GM21526 (cell line): Measurements from ENCODE around the gene CYLC2.

Experiments
- ATAC-seq: cut with Tn5 transposase; IDR thresholded peaks from one replicate; pipeline ENCODE4 v1.9.1; 2021; ENCODE audit warnings: moderate library complexity; ENCODE audit not compliant: unreplicated experiment, low FRiP score

The CYLC2 gene, protein sequence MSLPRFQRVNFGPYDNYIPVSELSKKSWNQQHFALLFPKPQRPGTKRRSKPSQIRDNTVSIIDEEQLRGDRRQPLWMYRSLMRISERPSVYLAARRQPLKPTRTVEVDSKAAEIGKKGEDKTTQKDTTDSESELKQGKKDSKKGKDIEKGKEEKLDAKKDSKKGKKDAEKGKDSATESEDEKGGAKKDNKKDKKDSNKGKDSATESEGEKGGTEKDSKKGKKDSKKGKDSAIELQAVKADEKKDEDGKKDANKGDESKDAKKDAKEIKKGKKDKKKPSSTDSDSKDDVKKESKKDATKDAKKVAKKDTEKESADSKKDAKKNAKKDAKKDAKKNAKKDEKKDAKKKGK

DNA sequence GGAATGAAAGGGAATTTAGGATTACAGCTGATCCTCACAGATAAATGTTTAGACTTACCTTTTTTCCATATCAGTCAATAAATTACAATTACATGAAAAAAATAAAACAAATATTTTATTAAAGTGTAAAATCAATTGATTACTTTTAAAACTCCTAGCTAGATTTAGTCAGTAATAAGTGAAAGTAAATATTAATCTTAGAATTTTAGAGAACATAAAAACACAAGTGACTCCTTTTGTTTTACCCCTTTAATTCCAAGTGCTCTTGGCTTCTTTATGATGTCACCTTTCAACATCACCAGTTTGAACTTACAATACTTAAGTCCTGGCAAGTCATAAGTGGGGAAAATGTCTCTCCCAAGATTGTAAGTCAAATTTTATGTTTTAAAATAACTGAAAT lies at the start of gene CYLC2:
TSS of gene CYLC2 (plus strand) at position 301 of the 400 bp plus-strand sequence. CDS start at position 349, 48 bp downstream.
- no peak for ATAC-seq

DNA sequence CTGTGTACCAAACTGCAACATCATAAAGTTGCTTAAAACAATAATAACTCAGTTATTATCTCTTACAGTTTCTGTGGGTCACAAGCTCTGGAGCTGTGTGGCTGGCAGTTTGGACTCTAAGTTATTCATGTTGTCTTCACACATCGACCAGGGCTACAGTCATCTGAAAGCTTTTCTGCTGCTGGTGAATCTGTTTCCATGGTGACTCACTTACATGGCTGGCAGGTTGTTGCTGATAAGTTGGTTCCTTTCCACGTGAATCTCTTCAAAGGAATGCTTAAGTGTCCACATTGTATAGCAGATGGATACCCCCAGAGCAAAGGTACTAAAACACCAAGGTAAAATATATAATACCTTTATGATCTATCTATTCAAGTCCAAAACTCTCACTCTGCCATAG lies 44.8 kb upstream of the CYLC2 start:
- ATAC-seq = no peak

DNA sequence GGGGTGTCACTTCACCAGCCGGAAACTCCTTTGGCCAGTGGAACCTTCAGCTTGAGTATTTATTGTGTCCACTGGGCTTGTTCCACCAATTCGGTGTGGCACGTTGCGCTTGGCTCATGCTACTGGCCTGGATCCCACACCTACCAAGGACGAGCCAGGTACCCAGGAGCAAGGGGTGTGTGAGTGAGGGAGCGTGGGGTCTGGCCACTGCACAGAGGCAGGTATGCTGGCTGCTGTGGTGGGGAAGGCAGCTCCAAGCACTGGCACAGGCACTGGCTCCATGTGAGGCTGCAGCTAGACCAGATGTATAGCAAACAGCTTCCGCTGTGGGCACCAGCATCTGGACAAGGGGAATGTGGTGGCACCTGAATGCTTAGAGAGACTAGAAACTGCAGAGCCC lies 28.1 kb upstream of the CYLC2 start:
- ATAC-seq = no peak

DNA sequence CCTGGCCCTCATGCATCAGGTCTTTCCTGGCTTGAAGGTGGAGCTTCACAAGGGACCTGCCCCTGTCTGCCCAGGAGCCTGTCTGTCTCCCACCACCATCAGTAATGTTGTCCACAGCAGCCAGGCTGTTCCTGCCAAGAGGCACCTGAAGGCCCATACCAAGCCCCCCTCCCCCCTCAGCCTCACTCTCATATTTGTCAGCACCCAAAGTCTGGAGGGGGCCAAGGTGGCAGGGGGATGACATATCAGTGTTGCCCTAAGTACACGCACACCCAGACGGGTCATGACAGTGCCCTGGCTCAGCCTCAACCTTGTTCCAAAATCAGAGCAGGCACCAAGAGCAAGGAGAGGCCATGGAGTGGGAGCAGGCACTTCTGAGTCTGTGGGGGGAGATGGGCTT lies 27.2 kb upstream of the CYLC2 start:
- ATAC-seq = no peak

DNA sequence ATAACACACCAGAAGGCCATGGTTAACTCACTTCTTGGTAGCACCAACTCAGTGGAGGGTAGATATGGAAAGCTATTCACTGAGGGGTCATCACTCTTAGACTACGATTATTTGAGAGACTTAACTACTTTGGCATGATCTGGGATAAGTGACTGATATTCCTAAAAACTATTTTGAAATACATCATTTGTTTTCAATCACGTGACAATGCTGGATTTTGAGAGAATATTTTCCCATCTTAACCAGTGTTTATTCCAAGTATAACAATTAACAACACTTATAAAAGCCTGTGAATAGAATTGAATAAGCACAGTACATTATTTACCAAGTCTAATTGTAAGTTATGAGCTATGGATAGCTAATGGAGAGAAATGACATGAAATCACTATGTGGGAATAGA lies 22.4 kb upstream of the CYLC2 start:
- ATAC-seq = no peak

DNA sequence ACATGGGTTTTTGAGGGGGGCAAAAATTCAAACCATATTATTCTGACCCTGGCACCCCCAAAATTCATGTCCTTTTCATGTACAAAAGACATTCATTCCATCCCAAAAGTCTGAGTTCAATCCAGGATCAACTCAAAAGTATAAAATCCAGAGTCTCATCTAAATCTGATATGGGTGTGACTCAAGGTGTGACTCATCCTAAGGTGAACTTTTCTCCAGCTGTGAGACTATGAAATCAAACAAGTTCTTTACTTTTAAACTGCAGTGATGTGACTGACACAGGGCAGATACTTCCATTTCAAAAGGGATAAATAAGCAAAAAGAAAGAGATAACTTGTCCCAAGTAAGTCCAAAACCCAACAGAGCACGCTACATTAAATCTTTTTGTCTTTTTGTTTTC lies 20.6 kb upstream of the CYLC2 start:
- no peak for ATAC-seq

DNA sequence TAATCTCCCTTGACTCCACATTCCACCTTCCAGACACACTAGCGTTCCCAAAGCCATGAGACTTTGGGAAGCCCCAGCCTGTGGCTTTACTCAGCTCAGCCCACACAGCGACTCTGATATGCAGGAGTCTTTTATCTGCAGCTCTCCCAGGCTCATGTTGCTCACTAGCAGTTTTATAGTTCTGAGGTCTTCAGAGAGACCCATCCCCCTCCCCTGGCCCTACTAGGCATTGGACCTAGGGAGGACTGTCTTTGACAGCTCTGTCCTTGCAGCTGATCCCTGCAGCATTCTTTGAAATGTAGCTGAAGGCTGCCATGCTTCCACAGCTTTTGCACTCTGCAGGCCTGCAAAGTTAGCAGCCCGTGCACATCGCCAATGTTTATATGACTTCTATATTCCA lies 19.9 kb upstream of the CYLC2 start:
- ATAC-seq = no peak

DNA sequence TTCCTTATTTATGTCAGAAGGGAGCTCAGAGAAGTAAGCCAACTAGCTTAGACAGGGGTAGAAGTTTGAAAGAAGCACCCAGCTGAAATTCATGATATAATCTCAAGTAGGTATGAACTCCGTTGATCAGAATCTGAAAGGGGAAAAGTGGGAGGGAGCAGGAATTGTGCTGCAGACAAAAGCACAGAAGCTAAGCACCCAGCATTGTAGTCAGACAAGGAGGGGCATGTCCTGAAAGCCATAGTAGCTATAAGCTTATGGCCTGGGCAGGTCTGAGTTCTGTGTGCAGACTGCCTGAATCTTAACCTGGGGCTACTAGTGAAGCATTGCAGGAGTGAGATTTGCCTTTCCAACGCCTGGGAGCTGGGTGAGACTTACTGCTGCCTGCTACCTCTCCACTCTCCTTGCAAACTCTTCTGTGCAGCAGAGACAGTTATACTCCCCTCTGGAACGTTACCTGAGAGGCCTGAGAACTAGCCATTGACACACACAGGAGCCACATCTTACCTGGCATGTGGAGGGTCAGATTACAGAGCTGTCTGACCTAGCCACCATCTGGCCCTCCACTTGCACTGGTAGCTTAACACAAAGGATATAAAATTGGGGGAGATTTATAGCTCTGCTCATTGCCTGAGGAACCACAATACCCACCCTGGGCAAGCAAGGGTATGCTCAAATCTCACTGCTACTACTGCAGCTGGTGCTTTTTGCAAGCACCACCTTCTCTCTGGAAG lies 9.8 kb upstream of the CYLC2 start:
- no peak for ATAC-seq

DNA sequence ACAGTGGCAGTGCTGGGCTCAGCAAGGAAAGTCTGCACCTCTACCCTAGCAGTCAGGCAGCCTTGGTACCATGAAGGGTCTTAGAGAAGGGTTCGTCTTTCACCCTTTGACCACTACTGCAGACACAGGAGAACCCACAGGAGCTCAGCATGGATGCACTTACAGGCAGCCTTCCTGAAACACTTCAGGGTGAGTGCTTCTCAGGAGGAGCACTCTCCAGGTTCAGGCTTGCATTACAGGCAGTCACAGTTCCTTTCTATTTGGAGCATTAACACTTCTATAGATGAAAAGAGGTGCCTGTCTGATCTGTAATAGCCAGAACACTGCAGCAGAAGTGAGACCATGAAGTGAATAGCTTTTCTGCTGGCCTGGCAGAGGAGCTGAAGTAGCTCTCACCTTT lies 8.7 kb upstream of the CYLC2 start:
- no peak for ATAC-seq

DNA sequence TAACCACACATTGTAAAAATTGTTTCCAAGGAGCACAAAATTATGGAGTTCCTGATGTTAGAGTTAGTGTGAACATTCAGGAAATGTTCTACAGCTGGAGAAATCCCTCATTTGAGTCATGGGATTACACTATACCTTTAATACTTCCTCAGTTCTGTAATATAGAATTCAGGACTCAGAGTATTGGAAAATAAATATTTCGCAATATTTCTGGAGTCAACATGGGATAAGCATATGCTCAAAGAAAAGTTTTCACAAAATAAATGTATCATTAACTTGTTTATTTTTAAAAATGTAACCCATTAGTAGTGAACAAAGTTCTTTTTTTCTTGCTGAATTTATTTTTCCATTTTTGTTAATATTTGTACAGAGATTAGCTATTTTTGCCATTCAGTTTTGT lies 8.6 kb downstream of the CYLC2 start:
- no peak for ATAC-seq

DNA sequence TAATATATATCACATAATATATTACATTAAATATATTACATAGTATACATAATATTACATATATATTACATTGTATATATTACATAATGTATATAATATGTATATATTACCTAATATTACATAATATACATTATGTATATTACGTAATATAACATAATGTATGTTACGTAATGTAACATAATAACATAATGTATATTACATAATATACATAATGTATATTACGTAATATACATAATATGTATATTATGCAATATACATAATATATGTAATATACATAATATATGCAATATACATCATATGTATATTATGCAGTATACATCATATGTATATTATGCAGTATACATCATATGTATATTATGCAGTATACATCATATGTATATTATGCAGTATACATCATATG lies 19.1 kb downstream of the CYLC2 start:
- ATAC-seq = no peak

DNA sequence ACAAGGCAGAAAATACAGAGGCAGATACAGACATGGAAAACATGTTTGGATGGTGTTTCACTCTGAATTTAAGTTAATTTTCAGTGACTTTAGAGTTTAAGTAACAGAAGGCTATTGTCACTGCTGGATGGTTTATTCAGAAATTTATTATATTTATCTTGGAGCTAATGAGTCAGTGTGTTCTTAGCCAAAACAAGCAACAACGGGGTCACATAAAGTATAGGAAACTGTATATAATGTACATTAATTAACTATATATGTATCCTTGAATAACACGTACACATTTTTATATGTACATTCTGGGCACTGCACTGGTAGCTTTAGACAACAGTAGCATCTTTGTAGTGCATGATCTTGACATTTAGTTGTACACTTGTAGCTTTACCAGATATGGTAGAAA lies 30.7 kb downstream of the CYLC2 start:
- no peak for ATAC-seq

DNA sequence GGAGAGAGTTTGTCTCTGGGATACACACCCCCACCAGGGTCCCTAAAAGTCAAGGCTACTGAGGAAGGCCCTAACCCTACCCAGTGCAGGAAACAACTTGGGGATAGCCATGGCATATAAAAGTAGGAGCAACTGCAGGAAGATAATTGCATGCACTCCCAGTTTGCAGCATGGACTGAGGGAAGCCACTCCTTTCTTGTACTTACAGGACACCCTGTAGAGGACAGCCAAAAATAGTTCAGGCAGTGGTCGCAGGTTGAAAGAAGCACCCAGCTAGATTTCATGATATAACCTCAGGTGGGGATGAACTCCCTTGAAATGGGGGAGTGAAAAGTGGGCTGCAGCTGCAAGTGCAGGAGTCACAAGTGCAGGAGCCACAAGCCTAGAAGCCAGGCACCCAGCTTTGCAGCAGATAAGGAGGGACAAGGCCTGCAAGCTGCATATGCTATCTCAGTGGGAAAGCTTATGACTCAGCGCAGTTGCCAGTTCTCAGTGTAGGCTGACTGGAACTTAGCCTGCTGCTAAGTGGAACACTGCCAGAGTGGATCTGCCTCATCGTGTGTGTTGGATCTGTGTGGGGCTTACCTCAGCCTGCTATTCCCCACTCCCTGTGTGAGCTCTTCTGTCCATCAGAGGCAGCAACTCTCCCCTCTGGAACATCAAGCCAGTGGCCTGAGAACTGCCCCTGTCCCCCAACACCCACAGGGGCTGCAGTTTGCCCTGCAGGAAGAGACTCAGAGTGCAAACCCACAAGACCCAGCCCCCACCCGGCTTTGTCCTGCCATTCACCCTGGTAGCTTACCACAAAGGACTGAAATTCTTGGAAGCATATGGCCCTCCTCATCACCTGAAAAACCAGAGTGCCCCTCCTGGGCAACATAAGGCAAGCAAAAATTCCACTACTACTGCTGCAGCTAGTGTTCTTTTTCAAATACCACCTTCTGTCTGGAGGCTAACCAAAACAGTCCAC lies 42.7 kb downstream of the CYLC2 start:
- ATAC-seq = no peak

DNA sequence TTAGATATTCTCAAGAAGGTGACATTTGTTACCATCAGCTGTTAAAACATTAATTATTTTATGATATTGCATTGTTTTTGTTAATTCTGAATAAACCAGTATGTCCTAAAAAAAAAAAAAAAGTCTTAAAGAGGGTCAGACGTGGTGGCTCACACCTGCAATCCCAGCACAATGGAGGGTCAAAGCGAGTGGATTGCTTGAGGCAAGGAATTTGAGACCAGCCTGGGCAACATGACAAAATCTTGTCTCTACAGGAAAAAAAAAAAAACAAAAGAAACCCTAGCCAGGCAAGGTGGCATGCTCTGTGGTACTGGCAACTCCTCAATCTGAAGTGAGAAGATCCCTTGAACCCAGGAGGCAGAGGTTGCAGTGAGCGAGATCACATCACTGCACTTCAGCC lies 46.8 kb downstream of the CYLC2 start:
- no peak for ATAC-seq
